GM23338 (cell line): ENCODE measurements around the gene STARD13.

Experiments
- CREB1 ChIP-seq: fragments of 250-450 bp; sonication (Bioruptor Pico); IDR thresholded peaks from 2 replicates; pipeline ENCODE4 v1.5.0; 2020; ENCODE audit warnings: low read depth, mild to moderate bottlenecking, moderate library complexity
- CTCF ChIP-seq, 2 experiments: fragments of 200-600 bp in 1 of 2; sonication (generic) in 1 of 2; conservative IDR thresholded peaks; 2 replicates each; pipeline versions ENCODE4 v1.5.1 to v1.6.1; 2016 to 2017; ENCODE audit warnings: antibody characterized with exemption in 2 of 2, low read depth in 2 of 2, mild to moderate bottlenecking in 2 of 2, moderate library complexity in 1 of 2
- EZH2 ChIP-seq: fragments of 200-600 bp; sonication (generic); IDR thresholded peaks from one replicate; pipeline ENCODE4 v1.8.0; 2017; ENCODE audit warnings: antibody characterized with exemption, mild to moderate bottlenecking, low read depth; ENCODE audit not compliant: unreplicated experiment
- POLR2AphosphoS5 ChIP-seq: IDR thresholded peaks from 2 replicates; pipeline ENCODE4 v1.6.1; 2016; ENCODE audit warnings: antibody characterized with exemption, low read depth
- STAT1 ChIP-seq: IDR thresholded peaks from one replicate; pipeline ENCODE4 v1.6.1; 2016; ENCODE audit warnings: antibody characterized with exemption; ENCODE audit not compliant: unreplicated experiment
- ZNF331 ChIP-seq: fragments of 250-450 bp; sonication (Bioruptor Pico); IDR thresholded peaks from 2 replicates; pipeline ENCODE4 v1.5.0; 2020; ENCODE audit warnings: low read depth, mild to moderate bottlenecking, moderate library complexity
- TF ChIP-seq, protein P1 (sequence below): IDR thresholded peaks from one replicate; pipeline ENCODE4 v1.6.1; 2018; ENCODE audit warnings: antibody characterized with exemption; ENCODE audit not compliant: unreplicated experiment

DNA sequence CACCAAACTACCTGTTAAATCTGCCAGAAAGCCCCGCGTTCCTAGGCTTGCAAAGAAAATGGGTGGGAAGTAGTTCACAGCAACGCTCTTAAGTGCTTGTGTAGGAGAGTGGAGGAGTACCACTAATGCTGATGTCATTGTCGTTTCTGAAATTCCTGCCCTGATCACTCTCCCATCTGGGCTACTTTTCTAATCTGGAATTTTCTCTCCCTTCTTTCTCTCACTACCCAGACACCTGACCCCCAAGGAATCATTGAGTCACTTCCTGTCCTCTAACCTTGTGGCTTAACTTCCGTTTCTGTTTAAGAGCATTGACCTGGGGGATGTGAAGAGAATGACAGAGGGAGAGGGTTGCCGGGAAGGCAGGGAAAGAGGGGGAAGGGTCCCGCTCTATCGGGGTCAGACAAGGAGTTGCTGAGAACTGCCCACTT is 98.7 kb downstream of the STARD13 start:
- TF ChIP-seq CTCF (conservative IDR thresholded peaks at IDR 0.05; ENCODE audit: low read depth in 2 of 2) (no peak), STAT1 (no peak), EZH2 (no peak), CREB1 (CRISPR knock-in tag) (no peak; the same call in 1 of the 2 replicates), POLR2AphosphoS5 (no peak), ZNF331 (no peak)
- TF ChIP-seq, protein P1, sequence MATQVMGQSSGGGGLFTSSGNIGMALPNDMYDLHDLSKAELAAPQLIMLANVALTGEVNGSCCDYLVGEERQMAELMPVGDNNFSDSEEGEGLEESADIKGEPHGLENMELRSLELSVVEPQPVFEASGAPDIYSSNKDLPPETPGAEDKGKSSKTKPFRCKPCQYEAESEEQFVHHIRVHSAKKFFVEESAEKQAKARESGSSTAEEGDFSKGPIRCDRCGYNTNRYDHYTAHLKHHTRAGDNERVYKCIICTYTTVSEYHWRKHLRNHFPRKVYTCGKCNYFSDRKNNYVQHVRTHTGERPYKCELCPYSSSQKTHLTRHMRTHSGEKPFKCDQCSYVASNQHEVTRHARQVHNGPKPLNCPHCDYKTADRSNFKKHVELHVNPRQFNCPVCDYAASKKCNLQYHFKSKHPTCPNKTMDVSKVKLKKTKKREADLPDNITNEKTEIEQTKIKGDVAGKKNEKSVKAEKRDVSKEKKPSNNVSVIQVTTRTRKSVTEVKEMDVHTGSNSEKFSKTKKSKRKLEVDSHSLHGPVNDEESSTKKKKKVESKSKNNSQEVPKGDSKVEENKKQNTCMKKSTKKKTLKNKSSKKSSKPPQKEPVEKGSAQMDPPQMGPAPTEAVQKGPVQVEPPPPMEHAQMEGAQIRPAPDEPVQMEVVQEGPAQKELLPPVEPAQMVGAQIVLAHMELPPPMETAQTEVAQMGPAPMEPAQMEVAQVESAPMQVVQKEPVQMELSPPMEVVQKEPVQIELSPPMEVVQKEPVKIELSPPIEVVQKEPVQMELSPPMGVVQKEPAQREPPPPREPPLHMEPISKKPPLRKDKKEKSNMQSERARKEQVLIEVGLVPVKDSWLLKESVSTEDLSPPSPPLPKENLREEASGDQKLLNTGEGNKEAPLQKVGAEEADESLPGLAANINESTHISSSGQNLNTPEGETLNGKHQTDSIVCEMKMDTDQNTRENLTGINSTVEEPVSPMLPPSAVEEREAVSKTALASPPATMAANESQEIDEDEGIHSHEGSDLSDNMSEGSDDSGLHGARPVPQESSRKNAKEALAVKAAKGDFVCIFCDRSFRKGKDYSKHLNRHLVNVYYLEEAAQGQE: no peak
